ENCODE measurements around the gene ELOF1.

DNA sequence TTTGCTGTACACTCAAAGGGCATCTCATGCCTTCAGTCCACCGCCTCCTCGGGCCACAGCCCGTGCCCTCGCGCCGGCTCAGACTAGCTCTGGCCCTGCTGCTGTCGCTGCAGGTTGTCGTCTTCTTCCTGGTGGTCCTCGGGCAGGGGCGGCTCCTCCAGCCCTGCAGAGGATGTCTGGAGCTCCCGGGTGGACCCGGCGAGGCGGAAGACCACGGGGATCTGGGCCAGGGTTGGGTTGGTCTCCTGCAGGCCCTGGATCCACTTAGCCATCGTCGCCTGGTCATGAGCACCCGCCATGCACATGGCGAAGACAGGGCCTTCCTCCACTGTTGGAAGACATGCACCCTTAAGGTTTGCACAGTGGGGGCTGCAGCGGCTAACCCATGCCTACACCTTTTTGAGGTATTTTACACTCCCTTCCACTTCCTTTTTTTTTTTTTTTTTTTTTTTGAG is 52.9 kb downstream of the ELOF1 start:
- no peak for TF ChIP-seq POLR2A (IDR thresholded peaks at IDR 0.05)
- TF ChIP-seq, protein P1, sequence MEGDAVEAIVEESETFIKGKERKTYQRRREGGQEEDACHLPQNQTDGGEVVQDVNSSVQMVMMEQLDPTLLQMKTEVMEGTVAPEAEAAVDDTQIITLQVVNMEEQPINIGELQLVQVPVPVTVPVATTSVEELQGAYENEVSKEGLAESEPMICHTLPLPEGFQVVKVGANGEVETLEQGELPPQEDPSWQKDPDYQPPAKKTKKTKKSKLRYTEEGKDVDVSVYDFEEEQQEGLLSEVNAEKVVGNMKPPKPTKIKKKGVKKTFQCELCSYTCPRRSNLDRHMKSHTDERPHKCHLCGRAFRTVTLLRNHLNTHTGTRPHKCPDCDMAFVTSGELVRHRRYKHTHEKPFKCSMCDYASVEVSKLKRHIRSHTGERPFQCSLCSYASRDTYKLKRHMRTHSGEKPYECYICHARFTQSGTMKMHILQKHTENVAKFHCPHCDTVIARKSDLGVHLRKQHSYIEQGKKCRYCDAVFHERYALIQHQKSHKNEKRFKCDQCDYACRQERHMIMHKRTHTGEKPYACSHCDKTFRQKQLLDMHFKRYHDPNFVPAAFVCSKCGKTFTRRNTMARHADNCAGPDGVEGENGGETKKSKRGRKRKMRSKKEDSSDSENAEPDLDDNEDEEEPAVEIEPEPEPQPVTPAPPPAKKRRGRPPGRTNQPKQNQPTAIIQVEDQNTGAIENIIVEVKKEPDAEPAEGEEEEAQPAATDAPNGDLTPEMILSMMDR (IDR thresholded peaks at IDR 0.05) = no peak
